ENCODE data around the gene OTOP1. TPM values are rescaled to one million over a fixed set of nuclear protein-coding genes. Genes with fewer than 3 reads are reported as not detected.

OTOP1 gene, protein sequence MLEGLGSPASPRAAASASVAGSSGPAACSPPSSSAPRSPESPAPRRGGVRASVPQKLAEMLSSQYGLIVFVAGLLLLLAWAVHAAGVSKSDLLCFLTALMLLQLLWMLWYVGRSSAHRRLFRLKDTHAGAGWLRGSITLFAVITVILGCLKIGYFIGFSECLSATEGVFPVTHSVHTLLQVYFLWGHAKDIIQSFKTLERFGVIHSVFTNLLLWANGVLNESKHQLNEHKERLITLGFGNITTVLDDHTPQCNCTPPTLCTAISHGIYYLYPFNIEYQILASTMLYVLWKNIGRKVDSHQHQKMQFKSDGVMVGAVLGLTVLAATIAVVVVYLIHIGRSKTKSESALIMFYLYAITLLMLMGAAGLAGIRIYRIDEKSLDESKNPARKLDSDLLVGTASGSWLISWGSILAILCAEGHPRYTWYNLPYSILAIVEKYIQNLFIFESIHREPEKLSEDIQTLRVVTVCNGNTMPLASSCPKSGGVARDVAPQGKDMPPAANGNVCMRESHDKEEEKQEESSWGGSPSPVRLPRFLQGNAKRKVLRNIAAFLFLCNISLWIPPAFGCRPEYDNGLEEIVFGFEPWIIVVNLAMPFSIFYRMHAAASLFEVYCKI
- total RNA-seq, result under 1 TPM in 1 of 4 donors, not detected in 3; 0.72 TPM

DNA sequence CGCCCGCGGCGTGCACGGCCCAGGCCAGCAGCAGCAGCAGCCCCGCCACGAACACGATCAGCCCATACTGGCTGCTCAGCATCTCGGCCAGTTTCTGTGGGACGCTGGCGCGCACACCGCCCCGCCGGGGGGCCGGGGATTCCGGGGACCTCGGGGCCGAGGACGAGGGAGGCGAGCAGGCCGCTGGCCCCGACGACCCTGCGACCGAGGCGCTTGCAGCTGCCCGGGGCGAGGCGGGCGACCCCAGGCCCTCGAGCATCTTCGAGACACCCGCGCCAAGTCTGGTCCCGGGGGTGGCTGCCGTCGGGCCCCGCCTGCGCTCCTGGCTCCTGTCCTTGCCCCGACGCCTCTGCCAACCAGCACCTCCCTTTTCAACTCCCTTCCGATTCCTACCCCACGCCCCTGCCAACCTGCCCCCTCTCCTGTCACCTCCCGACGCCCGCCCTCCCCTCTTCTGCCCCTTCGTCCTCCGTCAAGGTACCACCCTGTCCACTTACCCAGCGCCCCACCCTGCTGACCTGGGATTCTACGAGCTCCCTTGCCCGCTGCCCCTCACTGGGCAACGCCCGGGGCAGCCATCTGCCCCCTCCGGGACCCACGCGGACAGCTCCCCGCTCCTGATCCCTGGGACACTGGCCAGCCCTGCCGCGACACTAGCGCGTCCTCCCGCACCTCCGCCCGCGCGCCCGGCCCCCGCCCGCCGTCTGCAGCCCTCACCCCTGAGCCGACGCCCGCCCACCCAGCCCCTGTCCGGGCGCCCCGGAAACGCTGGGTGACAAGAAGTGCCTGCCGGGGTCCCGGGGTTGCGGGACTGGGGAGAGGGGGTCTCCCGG, at the start of gene OTOP1:
Gene OTOP1, minus strand, starts transcription at position 324 of the 833 bp plus-strand sequence. Its CDS starts 65 bp downstream, at position 259.
- no peak within 1 kb of the TSS for H3K27ac ChIP-seq
- TF ChIP-seq EP300 (IDR thresholded peaks at IDR 0.05) (no peak), POLR2A (IDR thresholded peaks at IDR 0.05) (no peak), POLR2AphosphoS5 (IDR thresholded peaks at IDR 0.05) (no peak)
- TF ChIP-seq, protein P1, sequence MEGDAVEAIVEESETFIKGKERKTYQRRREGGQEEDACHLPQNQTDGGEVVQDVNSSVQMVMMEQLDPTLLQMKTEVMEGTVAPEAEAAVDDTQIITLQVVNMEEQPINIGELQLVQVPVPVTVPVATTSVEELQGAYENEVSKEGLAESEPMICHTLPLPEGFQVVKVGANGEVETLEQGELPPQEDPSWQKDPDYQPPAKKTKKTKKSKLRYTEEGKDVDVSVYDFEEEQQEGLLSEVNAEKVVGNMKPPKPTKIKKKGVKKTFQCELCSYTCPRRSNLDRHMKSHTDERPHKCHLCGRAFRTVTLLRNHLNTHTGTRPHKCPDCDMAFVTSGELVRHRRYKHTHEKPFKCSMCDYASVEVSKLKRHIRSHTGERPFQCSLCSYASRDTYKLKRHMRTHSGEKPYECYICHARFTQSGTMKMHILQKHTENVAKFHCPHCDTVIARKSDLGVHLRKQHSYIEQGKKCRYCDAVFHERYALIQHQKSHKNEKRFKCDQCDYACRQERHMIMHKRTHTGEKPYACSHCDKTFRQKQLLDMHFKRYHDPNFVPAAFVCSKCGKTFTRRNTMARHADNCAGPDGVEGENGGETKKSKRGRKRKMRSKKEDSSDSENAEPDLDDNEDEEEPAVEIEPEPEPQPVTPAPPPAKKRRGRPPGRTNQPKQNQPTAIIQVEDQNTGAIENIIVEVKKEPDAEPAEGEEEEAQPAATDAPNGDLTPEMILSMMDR (IDR thresholded peaks at IDR 0.05), result no peak

DNA sequence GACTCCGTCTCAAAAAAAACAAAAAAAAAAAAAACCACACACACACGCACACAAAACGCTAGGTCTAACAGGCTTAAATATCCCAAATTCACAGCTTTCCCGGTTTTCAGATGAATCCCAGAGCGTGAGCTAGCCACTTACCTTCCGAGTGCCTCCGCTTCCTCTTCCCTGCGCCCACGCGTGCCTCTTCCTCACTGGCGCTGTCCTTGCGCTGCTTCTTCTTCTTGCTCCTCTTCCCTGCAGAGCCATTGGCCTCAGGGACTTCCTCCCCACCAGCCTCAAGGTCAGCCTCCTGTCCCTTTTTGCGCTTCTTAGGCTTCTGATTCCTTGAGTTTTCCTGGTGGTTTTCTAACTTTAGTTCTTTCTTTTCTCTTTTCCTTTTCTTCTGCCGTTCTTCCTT, 47.5 kb upstream of the OTOP1 start:
- no peaks in the 10 kb centered on the region for H3K27me3 ChIP-seq
- H3K36me3 ChIP-seq, result peaks cover 87% of the 10 kb centered on the region
- no peaks in the 10 kb centered on the region for H3K9me3 ChIP-seq
- H3K4me1 ChIP-seq, result no peaks in the 10 kb centered on the region
- TF ChIP-seq, protein P1 (IDR thresholded peaks at IDR 0.05), result no peak
- no peak for TF ChIP-seq POLR2AphosphoS5 (IDR thresholded peaks at IDR 0.05)
- no peak for TF ChIP-seq EP300 (IDR thresholded peaks at IDR 0.05)
- no peak for TF ChIP-seq POLR2A (IDR thresholded peaks at IDR 0.05)
- H3K27ac ChIP-seq, result no peak overlapping the region
- WGBS, result 92% methylated on average over 14 of the region's 14 CpGs
- H3K4me3 ChIP-seq, result no peak overlapping the region
- no peak for DNase-seq (ENCODE audit: low spot score in 2 of 2)

More for the DNA sequence above, at the start of gene OTOP1:
- DNase-seq (ENCODE audit: low spot score in 2 of 2), result no peak
- Histone ChIP-seq H3K27me3 (peaks cover 80% of the 10 kb centered on the region), H3K9me3 (no peaks in the 10 kb centered on the region), H3K36me3 (no peaks in the 10 kb centered on the region), H3K4me1 (peaks cover 8% of the 10 kb centered on the region), H3K4me3 (no peak within 1 kb of the TSS)
- WGBS, result 13% methylated on average over 24 of the region's 82 CpGs

DNA sequence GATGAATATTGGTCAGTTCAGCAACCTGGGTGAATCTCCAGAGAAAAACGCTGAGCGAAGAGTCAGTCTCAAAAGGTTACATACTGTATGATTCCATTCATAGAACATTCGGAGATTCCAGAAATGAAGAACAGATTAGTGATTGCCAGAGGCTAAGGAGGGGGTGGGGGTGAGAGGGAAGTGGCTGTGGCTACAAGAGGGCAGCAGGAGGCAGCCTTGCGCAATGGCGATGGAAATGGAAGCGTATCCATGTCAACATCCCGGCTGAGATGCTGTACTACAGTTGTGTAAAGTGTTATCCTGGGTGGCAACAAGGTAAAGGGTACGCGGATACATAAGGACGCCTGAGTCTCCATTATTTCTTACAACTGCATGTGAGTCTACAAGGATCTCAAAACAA, 45.2 kb upstream of the OTOP1 start:
- no peaks in the 10 kb centered on the region for H3K27me3 ChIP-seq
- H3K27ac ChIP-seq, result no peak overlapping the region
- no peak for DNase-seq (ENCODE audit: low spot score in 2 of 2)
- no peaks in the 10 kb centered on the region for H3K9me3 ChIP-seq
- WGBS, result 79% methylated on average over 10 of the region's 10 CpGs
- TF ChIP-seq, protein P1 (IDR thresholded peaks at IDR 0.05), result no peak
- no peak for TF ChIP-seq EP300 (IDR thresholded peaks at IDR 0.05)
- TF ChIP-seq POLR2A (IDR thresholded peaks at IDR 0.05), result no peak
- no peak for TF ChIP-seq POLR2AphosphoS5 (IDR thresholded peaks at IDR 0.05)
- no peaks in the 10 kb centered on the region for H3K4me1 ChIP-seq
- H3K4me3 ChIP-seq, result no peak overlapping the region
- peaks cover 75% of the 10 kb centered on the region for H3K36me3 ChIP-seq

DNA sequence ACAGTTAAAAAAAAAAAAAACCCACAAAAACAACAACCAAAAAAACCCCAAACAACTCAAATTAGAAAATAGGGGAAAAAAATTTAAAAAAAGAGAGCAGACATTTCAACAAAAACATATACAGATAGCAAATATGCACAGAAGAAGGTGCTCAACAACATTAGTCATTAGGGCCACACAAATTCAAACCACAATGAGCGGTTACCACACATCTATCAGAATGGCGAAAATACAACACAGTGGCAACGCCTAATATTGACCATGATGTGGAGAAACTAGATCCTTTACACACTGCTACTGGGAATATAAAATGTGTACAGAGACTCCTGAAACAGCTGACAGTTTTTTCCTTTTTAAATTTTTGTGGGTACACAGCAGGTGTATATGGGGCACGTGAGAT, 43.8 kb upstream of the OTOP1 start:
- no peak for DNase-seq (ENCODE audit: low spot score in 2 of 2)
- Histone ChIP-seq H3K36me3 (peaks cover 64% of the 10 kb centered on the region), H3K27me3 (no peaks in the 10 kb centered on the region), H3K9me3 (no peaks in the 10 kb centered on the region), H3K4me1 (no peaks in the 10 kb centered on the region), H3K4me3 (no peak overlapping the region), H3K27ac (no peak overlapping the region)
- 71% methylated on average over 4 of the region's 4 CpGs for WGBS
- TF ChIP-seq EP300 (IDR thresholded peaks at IDR 0.05) (no peak), POLR2AphosphoS5 (IDR thresholded peaks at IDR 0.05) (no peak), POLR2A (IDR thresholded peaks at IDR 0.05) (no peak)
- TF ChIP-seq, protein P1 (IDR thresholded peaks at IDR 0.05), result no peak
